Activated CD4-positive, CD25-positive, alpha-beta regulatory T cell treated with anti-CD3 and anti-CD28 coated beads, Interleukin-2, amount 50 U/mL, for 24 hours (primary cell): ENCODE results near the gene NEU1.
"Not testable (repeated sequence)": the region's sequence is repeated elsewhere in the genome, so short reads cannot be mapped to it uniquely, and the experiment has no call there.

ENCODE experiments used
- ATAC-seq, 2 donors: fragments of 150-1000 bp; cut with Tn5 transposase; one replicate each; pipeline ENCODE4 v1.10.0; 2021; ENCODE audit warnings: mild to moderate bottlenecking in 1 of 2, moderate library complexity in 1 of 2

The NEU1 gene

GRCh38 chr6:31837369-31838113, 25.1 kb downstream of the NEU1 start:
- ATAC-seq = no peak

- no peak for ATAC-seq
Measured at GRCh38 chr6:31836474-31837368, 25.9 kb downstream of the NEU1 start.

GRCh38 chr6:31836047-31836473, 26.6 kb downstream of the NEU1 start:
- no peak for ATAC-seq

- ATAC-seq = peak; percentile 64 to 67
Measured at GRCh38 chr6:31834367-31835250, 28.0 kb downstream of the NEU1 start.

GRCh38 chr6:31831350-31832215, 31.0 kb downstream of the NEU1 start:
- ATAC-seq = no peak

GRCh38 chr6:31830886-31831335, 31.7 kb downstream of the NEU1 start:
- no peak for ATAC-seq

GRCh38 chr6:31829633-31830283, 32.9 kb downstream of the NEU1 start:
- ATAC-seq = no peak

GRCh38 chr6:31827286-31828079, 35.1 kb downstream of the NEU1 start, which contains the start of gene HSPA1B:
TSS of gene HSPA1B (plus strand) at chr6:31827738. CDS start at chr6:31827951, 213 bp downstream.
- ATAC-seq = peak; percentile 86 to 88

GRCh38 chr6:31826793-31827285, 35.8 kb downstream of the NEU1 start:
- peak in 1 of 2 donors; percentile 2 for ATAC-seq

GRCh38 chr6:31825553-31825952, 37.1 kb downstream of the NEU1 start:
- no peak for ATAC-seq

- not testable (repeated sequence) for ATAC-seq
Measured at GRCh38 chr6:31823592-31824196, 38.9 kb downstream of the NEU1 start.

- ATAC-seq = peak; percentile 47 to 50
Measured at GRCh38 chr6:31822036-31822821, 40.4 kb downstream of the NEU1 start.

GRCh38 chr6:31821301-31822035, 41.2 kb downstream of the NEU1 start:
- peak; percentile 27 to 35 for ATAC-seq

- not testable (repeated sequence) for ATAC-seq
Measured at GRCh38 chr6:31820399-31820798, 42.2 kb downstream of the NEU1 start.

GRCh38 chr6:31819871-31820299, 42.7 kb downstream of the NEU1 start:
- ATAC-seq = no peak

GRCh38 chr6:31817929-31818511, 44.6 kb downstream of the NEU1 start:
- ATAC-seq = not testable (repeated sequence)
